ENCODE data around the gene KRTAP2-1. TPM values are rescaled to one million over a fixed set of nuclear protein-coding genes. Genes with fewer than 3 reads are reported as not detected.
"Not testable (repeated sequence)": the region's sequence is repeated elsewhere in the genome, so short reads cannot be mapped to it uniquely, and the experiment has no call there.

KRTAP2-1 gene
- total RNA-seq, result not detected in 2 replicates

DNA sequence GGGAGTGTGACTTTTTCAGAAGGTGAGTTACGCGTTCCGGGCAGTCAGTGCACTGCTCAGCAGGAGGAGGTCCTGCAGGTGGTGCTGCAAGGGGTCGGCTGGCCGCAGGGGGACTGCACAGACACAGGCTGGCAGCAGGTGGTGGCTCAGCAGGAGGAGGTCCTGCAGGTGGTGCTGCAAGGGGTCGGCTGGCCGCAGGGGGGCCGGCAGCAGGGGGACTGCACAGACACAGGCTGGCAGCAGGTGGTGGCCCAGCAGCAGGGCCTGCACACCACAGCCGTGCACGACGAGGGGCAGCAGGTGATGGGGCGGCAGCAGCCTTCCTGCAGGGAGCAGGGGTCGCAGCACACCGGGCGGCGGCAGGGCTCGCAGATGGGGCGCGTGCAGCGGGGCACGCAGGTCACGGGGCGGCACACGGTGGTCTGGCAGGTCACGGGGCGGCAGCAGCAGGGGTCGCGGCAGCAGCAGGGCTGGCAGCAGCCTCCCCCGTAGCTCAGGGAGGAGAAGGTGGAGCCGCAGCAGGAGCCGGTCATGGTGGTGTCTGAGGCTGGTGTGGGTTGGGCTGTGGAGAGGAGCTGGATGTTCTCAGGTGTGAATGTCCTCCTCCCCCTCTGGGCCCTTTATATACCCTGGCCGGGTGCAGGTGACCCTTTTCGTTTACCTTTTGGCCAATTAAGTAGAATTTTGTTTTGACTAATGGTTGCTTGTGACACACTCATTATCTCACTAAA is at the start of gene KRTAP2-1:
KRTAP2-1 (minus strand) TSS at position 582 of the 731 bp plus-strand sequence; CDS start at position 533, 49 bp downstream.
- Mint-ChIP-seq H3K27me3 (peaks cover 20% of the 10 kb centered on the region), H3K9me3 (peaks cover 14% of the 10 kb centered on the region)
- ATAC-seq (ENCODE audit: low read depth); H3K36me3 Mint-ChIP-seq (ENCODE audit: low read depth); H3K4me1 Mint-ChIP-seq; POLR2A ChIA-PET; H3K4me3 Mint-ChIP-seq; CTCF ChIA-PET; H3K27ac Mint-ChIP-seq; intact Hi-C loops (cut with micrococcal nuclease); DNase-seq: not testable (repeated sequence)

DNA sequence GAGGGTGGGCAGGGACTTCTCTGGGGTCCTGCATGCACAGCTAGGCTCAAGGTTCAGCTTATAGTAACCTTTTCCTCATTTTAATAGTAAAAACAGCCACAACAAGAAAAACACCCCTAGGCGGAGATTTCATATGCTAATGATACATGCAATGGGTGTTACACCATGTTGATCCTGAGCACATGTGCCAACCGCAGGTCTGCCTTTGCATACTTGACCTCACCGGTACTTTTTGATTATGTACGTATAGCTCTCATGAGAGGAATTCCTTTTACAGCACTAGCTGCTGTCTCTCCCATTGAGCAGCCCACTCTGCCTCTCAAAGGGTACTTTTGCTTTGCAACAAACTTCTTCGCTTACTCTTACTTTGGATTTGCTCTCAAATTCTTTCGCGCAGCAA is 48.9 kb upstream of the KRTAP2-1 start:
- no peak for DNase-seq
- Mint-ChIP-seq H3K27ac (no peak overlapping the region), H3K9me3 (peaks cover 2% of the 10 kb centered on the region), H3K36me3 (ENCODE audit: low read depth) (no peaks in the 10 kb centered on the region), H3K4me1 (peaks cover 10% of the 10 kb centered on the region), H3K4me3 (no peak overlapping the region), H3K27me3 (peaks cover 25% of the 10 kb centered on the region)
- TF ChIP-seq CTCF (IDR thresholded peaks at IDR 0.05), result no peak
- ChIA-PET POLR2A (no interaction called here), CTCF (no interaction called here)
- intact Hi-C loops (cut with micrococcal nuclease), result no loop called here
- ATAC-seq (ENCODE audit: low read depth), result no peak

DNA sequence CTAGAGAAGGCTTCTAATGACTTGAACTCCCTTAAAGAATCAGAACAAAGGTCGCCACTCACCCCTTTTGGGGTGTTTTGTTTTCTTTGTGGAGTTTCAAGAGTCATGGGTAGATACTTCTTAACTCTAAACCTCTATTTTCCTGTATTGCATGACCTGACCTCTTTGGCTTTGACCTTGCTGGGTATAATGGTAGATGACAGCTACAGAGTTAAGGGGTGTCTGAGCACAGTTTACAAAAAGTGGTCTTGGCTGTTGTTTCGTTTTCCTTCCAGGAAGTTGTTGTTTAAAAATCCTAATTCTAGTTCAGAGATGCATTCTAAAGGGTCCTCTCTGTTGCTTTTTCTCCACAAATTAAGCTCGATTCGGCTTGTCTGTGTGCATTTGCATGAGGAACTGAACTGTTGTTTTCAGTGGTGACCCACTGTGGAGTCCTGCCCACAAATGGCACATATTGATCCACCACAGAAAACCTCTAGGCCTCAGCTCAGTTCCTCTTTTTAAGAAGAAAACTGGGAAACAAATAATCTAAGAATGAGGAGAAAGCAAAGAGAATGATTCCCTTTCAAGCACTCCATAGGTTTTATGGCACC is 41.7 kb upstream of the KRTAP2-1 start:
- CTCF ChIA-PET; H3K4me3 Mint-ChIP-seq; H3K4me1 Mint-ChIP-seq; H3K9me3 Mint-ChIP-seq; DNase-seq; H3K27me3 Mint-ChIP-seq; H3K36me3 Mint-ChIP-seq (ENCODE audit: low read depth); ATAC-seq (ENCODE audit: low read depth); intact Hi-C loops (cut with micrococcal nuclease); POLR2A ChIA-PET; H3K27ac Mint-ChIP-seq: not testable (repeated sequence)

DNA sequence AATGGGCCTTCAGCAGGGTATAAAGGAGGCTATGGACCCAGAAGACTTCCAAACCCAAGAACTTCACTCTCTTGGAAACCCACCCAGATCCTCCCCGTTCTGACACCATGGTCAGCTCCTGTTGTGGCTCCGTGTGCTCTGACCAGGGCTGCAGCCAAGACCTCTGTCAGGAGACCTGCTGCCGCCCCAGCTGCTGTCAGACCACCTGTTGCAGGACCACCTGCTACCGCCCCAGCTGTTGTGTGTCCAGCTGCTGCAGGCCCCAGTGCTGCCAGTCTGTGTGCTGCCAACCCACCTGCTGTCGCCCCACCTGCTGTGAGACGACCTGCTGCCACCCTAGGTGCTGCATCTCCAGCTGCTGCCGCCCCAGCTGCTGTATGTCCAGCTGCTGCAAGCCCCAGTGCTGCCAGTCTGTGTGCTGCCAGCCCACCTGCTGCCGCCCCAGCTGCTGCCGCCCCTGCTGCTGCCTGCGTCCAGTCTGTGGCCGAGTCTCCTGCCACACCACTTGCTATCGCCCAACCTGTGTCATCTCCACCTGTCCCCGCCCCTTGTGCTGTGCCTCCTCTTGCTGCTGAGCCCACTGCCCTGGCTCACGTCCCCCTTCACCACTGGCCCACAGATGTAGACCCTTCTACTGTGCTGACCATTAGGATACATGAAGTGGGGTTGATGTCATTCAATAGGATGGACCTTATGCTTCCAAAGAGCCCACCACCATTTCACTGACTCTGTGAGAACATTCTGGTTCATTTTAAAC is 37.2 kb upstream of the KRTAP2-1 start, which contains the start of gene KRTAP4-7:
KRTAP4-7 (plus strand) TSS at position 51 of the 757 bp plus-strand sequence; CDS start at position 108, 57 bp downstream.
- H3K27me3 Mint-ChIP-seq, result peaks cover 10% of the 10 kb centered on the region
- H3K9me3 Mint-ChIP-seq; POLR2A ChIA-PET; DNase-seq; intact Hi-C loops (cut with micrococcal nuclease); CTCF ChIA-PET; H3K4me3 Mint-ChIP-seq; ATAC-seq (ENCODE audit: low read depth); H3K4me1 Mint-ChIP-seq; H3K27ac Mint-ChIP-seq; H3K36me3 Mint-ChIP-seq (ENCODE audit: low read depth): not testable (repeated sequence)

GRCh38 chr17:41083427-41083826 is 36.3 kb upstream of the KRTAP2-1 start:
- H3K4me3 Mint-ChIP-seq; H3K36me3 Mint-ChIP-seq (ENCODE audit: low read depth); CTCF ChIA-PET; H3K9me3 Mint-ChIP-seq; ATAC-seq (ENCODE audit: low read depth); POLR2A ChIA-PET; H3K27ac Mint-ChIP-seq; intact Hi-C loops (cut with micrococcal nuclease); H3K4me1 Mint-ChIP-seq; DNase-seq: not testable (repeated sequence)
- peaks cover 12% of the 10 kb centered on the region for H3K27me3 Mint-ChIP-seq

DNA sequence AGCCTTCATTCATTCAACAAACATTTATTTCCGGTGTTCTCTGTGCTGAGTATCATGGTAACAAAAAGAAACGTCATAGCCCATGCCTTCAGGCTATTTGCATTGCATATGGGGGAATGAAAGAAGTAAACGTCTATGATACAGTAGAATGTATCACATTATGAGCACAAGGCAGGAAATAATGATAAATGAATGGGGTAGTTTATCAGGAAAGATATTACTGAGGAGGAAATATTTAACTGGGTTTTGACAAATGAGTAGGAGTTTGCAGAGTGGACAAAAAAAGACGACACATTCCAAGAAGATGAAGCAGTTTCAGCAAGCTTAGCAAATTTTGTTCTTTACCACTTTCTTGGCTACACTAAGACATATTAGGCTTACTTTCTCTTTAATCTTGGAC is 35.5 kb upstream of the KRTAP2-1 start:
- DNase-seq, result no peak
- Mint-ChIP-seq H3K36me3 (ENCODE audit: low read depth) (no peaks in the 10 kb centered on the region), H3K27me3 (peaks cover 16% of the 10 kb centered on the region), H3K4me3 (no peak overlapping the region), H3K9me3 (no peaks in the 10 kb centered on the region), H3K4me1 (no peaks in the 10 kb centered on the region), H3K27ac (no peak overlapping the region)
- ATAC-seq (ENCODE audit: low read depth), result no peak
- intact Hi-C loops (cut with micrococcal nuclease), result no loop called here
- TF ChIP-seq CTCF (IDR thresholded peaks at IDR 0.05), result no peak
- POLR2A ChIA-PET, result no interaction called here
- CTCF ChIA-PET, result no interaction called here

DNA sequence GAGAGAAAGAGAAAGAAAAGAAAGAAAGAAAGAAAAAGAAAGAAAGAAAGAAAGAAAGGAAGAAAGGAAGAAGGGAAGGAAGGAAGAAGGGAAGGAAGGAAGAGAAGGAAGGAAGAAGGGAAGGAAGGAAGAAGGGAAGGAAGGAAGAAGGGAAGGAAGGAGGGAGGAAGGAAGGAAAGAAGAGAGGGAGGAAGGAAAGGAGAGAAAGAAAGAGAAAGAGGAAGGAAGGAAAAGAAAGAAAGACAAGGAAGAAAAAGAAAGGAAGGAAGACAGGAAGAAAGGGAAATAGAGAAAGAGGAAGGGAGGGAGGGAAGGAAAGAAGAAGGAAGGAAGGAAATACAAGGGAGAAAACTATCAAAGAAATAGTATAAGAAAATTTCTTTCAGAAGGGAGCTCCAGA is 29.7 kb upstream of the KRTAP2-1 start:
- ChIA-PET CTCF (no interaction called here), POLR2A (no interaction called here)
- Mint-ChIP-seq H3K4me3 (no peak overlapping the region), H3K27ac (no peak overlapping the region), H3K9me3 (no peaks in the 10 kb centered on the region), H3K4me1 (no peaks in the 10 kb centered on the region), H3K36me3 (ENCODE audit: low read depth) (no peaks in the 10 kb centered on the region), H3K27me3 (peaks cover 20% of the 10 kb centered on the region)
- intact Hi-C loops (cut with micrococcal nuclease), result no loop called here
- TF ChIP-seq CTCF (IDR thresholded peaks at IDR 0.05), result no peak
- ATAC-seq (ENCODE audit: low read depth) (no peak), DNase-seq (no peak)

Data from activated B cell treated with CpG ODN at 0.5 μM for 24 hours (primary cell).